ENCODE data around the gene LAMA5. TPM values are rescaled to one million over a fixed set of nuclear protein-coding genes. Genes with fewer than 3 reads are reported as not detected.

The LAMA5 gene
- polyA plus RNA-seq, 2 of the 4 experiments (the other 2 are of a cell fraction), result 20.4 to 196 TPM

- FAIRE-seq, result no peak
- POLR2A ChIA-PET, result interaction anchor here (1.4 to 4.9 kb wide), 3 partner anchors 10 to 53 kb away, joined by 3 to 61 read pairs (median 4); partner anchors contain the start of gene LAMA5
- Histone ChIP-seq H3K4me2 (peak overlapping the region; percentile 91), H3K4me1 (peaks cover 98% of the 10 kb centered on the region), H3K27ac (peak overlapping the region; percentile 97 to 99), H3K9me3 (no peaks in the 10 kb centered on the region), H3K4me3 (peak overlapping the region; percentile 41; the same call in 2 of the 3 replicates)
- CTCF ChIA-PET, result interaction anchor here (0.7 to 5.5 kb wide), 9 partner anchors 10 to 50 kb away, joined by 3 to 94 read pairs (median 16); partner anchors contain the start of gene LAMA5
- ATAC-seq, result peak in 1 of 2 experiments; percentile 7; a peak in 3 of 6 replicates
- peak in 1 of 2 experiments; percentile 77 for DNase-seq (ENCODE audit: low read depth in 1 of 2, low spot score in 1 of 2)
- WGBS (ENCODE audit: missing lambda C conversion rate), result 6% methylated on average over 11 of the region's 25 CpGs
- TF ChIP-seq ZC3H11A (IDR thresholded peaks at IDR 0.05), result no peak
- TF ChIP-seq RCOR1 (IDR thresholded peaks at IDR 0.05; ENCODE audit: low read depth, low read length), result no peak
- TF ChIP-seq POLR2AphosphoS2 (conservative IDR thresholded peaks at IDR 0.05; ENCODE audit: low read length), result no peak
- no peak for TF ChIP-seq CBX8 (IDR thresholded peaks at IDR 0.05)
- no peak for TF ChIP-seq BHLHE40 (IDR thresholded peaks at IDR 0.05; ENCODE audit: low read depth, low read length)
- no peak for TF ChIP-seq KDM5A (IDR thresholded peaks at IDR 0.05)
- no peak for TF ChIP-seq TFCP2L1 (CRISPR knock-in tag; IDR thresholded peaks at IDR 0.05)
- TF ChIP-seq RNF2 (IDR thresholded peaks at IDR 0.05; ENCODE audit: borderline replicate concordance, low read depth), result no peak
- TF ChIP-seq MAFK (IDR thresholded peaks at IDR 0.05; ENCODE audit: partially characterized antibody), result no peak
- no peak for TF ChIP-seq REST (IDR thresholded peaks at IDR 0.05)
- TF ChIP-seq FOSB (CRISPR knock-in tag; IDR thresholded peaks at IDR 0.05), result no peak
- TF ChIP-seq, protein P1, sequence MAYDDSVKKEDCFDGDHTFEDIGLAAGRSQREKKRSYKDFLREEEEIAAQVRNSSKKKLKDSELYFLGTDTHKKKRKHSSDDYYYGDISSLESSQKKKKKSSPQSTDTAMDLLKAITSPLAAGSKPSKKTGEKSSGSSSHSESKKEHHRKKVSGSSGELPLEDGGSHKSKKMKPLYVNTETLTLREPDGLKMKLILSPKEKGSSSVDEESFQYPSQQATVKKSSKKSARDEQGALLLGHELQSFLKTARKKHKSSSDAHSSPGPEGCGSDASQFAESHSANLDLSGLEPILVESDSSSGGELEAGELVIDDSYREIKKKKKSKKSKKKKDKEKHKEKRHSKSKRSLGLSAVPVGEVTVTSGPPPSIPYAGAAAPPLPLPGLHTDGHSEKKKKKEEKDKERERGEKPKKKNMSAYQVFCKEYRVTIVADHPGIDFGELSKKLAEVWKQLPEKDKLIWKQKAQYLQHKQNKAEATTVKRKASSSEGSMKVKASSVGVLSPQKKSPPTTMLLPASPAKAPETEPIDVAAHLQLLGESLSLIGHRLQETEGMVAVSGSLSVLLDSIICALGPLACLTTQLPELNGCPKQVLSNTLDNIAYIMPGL (CRISPR knock-in tag; IDR thresholded peaks at IDR 0.05; ENCODE audit: borderline replicate concordance), result no peak
- no peak for TF ChIP-seq SREBF2 (IDR thresholded peaks at IDR 0.05)
- TF ChIP-seq HDAC2 (IDR thresholded peaks at IDR 0.05), result no peak
- TF ChIP-seq, protein P2, sequence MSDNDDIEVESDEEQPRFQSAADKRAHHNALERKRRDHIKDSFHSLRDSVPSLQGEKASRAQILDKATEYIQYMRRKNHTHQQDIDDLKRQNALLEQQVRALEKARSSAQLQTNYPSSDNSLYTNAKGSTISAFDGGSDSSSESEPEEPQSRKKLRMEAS (IDR thresholded peaks at IDR 0.05), result peak; percentile 50
- 0 out of 2 replicates have a peak, but pooled peaks have one; percentile 20 for TF ChIP-seq MYC (IDR thresholded peaks at IDR 0.05; ENCODE audit: borderline replicate concordance, low read length)
- TF ChIP-seq POLR2A (IDR thresholded peaks at IDR 0.05; ENCODE audit: low read length), result 0 out of 2 replicates have a peak, but pooled peaks have one; percentile 20
- TF ChIP-seq SMC3 (IDR thresholded peaks at IDR 0.05), result no peak
- TF ChIP-seq ESRRA (IDR thresholded peaks at IDR 0.05; ENCODE audit: borderline replicate concordance, low read length), result no peak
- no peak for TF ChIP-seq TP53 (CRISPR knock-in tag; IDR thresholded peaks at IDR 0.05)
- no peak for TF ChIP-seq CHD4 (IDR thresholded peaks at IDR 0.05; ENCODE audit: borderline replicate concordance)
- TF ChIP-seq RFX5 (IDR thresholded peaks at IDR 0.05), result no peak
- no peak for TF ChIP-seq CEBPB (IDR thresholded peaks at IDR 0.05)
- TF ChIP-seq ZFP36 (IDR thresholded peaks at IDR 0.05; ENCODE audit: borderline replicate concordance, partially characterized antibody), result no peak
- no peak; the same call in 1 of the 2 replicates for TF ChIP-seq GATA3 (IDR thresholded peaks at IDR 0.05; ENCODE audit: borderline replicate concordance)
- TF ChIP-seq CBX2 (IDR thresholded peaks at IDR 0.05; ENCODE audit: borderline replicate concordance, low read depth), result no peak
- TF ChIP-seq FOSL2 (IDR thresholded peaks at IDR 0.05), result no peak
- peak; percentile 79 for TF ChIP-seq FOSL2 (CRISPR knock-in tag; IDR thresholded peaks at IDR 0.05)
- TF ChIP-seq CHD2 (IDR thresholded peaks at IDR 0.05; ENCODE audit: low read length, partially characterized antibody), result no peak
- TF ChIP-seq HOXA7 (CRISPR knock-in tag; IDR thresholded peaks at IDR 0.05), result no peak
- no peak for TF ChIP-seq ZNF302 (CRISPR knock-in tag; IDR thresholded peaks at IDR 0.05)
- no peak for TF ChIP-seq NPAS2 (CRISPR knock-in tag; IDR thresholded peaks at IDR 0.05; ENCODE audit: borderline replicate concordance)
- no peak for TF ChIP-seq NR3C1 (IDR thresholded peaks at IDR 0.05)
- TF ChIP-seq, protein P3, sequence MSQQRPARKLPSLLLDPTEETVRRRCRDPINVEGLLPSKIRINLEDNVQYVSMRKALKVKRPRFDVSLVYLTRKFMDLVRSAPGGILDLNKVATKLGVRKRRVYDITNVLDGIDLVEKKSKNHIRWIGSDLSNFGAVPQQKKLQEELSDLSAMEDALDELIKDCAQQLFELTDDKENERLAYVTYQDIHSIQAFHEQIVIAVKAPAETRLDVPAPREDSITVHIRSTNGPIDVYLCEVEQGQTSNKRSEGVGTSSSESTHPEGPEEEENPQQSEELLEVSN (IDR thresholded peaks at IDR 0.05; ENCODE audit: borderline replicate concordance, low read depth), result no peak
- TF ChIP-seq ELK1 (IDR thresholded peaks at IDR 0.05; ENCODE audit: low read depth, low read length), result no peak
- no peak for TF ChIP-seq NFE2L2 (conservative IDR thresholded peaks at IDR 0.05; ENCODE audit: low read length)
- TF ChIP-seq EHMT2 (IDR thresholded peaks at IDR 0.05; ENCODE audit: low read depth), result no peak
Observed at GRCh38 chr20:62357187-62357667, 9.9 kb downstream of the LAMA5 start.

Data from A549 (cell line).